Peyer's patch (tissue), 4 donors: Measurements from ENCODE around the gene HOXB5.

Source experiments
- POLR2A ChIP-seq, 2 donors: fragments of 450-650 bp; IDR thresholded peaks; one replicate each; pipeline ENCODE4 v1.5.1; 2017; ENCODE audit warnings: antibody characterized with exemption in 2 of 2, mild to moderate bottlenecking in 2 of 2, moderate library complexity in 2 of 2
- TF ChIP-seq, protein P1 (sequence below), 6 experiments: fragments of 450-650 bp in 4 of 6; fragments of 200-600 bp in 2 of 6; sonication (generic) in 1 of 6; IDR thresholded peaks; one replicate each; pipeline ENCODE4 v1.5.1; 2017 to 2019; ENCODE audit warnings: antibody characterized with exemption in 6 of 6, mild to moderate bottlenecking in 3 of 6, moderate library complexity in 1 of 6

DNA sequence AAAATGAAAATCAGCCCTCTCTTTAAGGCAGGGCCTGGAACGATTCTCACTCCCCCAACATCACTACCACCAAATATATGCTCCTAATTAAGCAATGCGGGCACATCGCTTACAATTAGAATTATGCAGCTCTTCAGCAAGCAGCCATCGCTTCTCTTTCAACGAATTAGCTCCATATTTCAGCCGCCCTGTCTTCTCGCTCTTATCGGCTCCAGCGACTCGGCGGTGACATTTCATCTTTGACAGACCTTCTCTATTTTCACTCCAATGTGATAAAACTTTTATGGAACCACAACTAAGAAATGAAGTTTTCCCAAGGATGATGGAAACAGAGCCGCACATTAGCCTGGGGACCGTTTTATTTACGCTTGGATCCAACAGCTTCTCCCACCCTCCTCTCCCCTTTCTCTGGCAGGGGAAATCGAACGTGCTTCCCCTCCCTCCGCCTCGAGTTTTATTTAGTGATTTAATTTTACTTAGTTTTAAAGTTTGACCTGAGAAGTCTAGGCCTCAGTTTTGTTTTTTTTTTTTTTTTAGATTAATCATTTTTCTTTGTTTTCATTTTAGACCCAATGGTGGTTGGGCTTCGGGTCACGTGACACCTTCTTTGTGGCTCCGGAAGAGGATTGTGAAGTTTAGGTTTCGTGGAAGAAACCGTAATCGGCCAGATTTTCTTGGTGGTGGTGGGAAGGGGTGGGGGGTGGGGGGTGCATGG is 45.6 kb downstream of the HOXB5 start:
- TF ChIP-seq, protein P1, sequence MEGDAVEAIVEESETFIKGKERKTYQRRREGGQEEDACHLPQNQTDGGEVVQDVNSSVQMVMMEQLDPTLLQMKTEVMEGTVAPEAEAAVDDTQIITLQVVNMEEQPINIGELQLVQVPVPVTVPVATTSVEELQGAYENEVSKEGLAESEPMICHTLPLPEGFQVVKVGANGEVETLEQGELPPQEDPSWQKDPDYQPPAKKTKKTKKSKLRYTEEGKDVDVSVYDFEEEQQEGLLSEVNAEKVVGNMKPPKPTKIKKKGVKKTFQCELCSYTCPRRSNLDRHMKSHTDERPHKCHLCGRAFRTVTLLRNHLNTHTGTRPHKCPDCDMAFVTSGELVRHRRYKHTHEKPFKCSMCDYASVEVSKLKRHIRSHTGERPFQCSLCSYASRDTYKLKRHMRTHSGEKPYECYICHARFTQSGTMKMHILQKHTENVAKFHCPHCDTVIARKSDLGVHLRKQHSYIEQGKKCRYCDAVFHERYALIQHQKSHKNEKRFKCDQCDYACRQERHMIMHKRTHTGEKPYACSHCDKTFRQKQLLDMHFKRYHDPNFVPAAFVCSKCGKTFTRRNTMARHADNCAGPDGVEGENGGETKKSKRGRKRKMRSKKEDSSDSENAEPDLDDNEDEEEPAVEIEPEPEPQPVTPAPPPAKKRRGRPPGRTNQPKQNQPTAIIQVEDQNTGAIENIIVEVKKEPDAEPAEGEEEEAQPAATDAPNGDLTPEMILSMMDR (IDR thresholded peaks at IDR 0.05) = no peak
- no peak for TF ChIP-seq POLR2A (IDR thresholded peaks at IDR 0.05)
